Right atrium auricular region (tissue), 2 donors: ENCODE measurements around the gene SLC6A12. TPM values are rescaled to one million over a fixed set of nuclear protein-coding genes. Genes with fewer than 3 reads are reported as not detected.

ENCODE experiments used
- DNase-seq: peaks from one replicate; pipeline ENCODE4 v3.0.0-alpha.2; 2019; ENCODE audit warnings: low spot score
- H3K27ac ChIP-seq, 2 donors: fragments of 200-600 bp; sonication (generic); 1 replicate in 1 of 2; 2 replicates in 1 of 2; pipeline ENCODE4 v1.5.1; 2016 to 2019
- H3K27me3 ChIP-seq, 2 donors: fragments of 200-600 bp; sonication (generic); one replicate each; pipeline versions ENCODE4 v1.5.1 to v1.6.0; 2017 to 2019
- H3K36me3 ChIP-seq: fragments of 200-600 bp; sonication (generic); one replicate; pipeline ENCODE4 v1.5.1; 2016
- H3K4me1 ChIP-seq, 2 donors: fragments of 200-600 bp; sonication (generic); one replicate each; pipeline versions ENCODE4 v1.5.1 to v1.6.0; 2017 to 2019
- H3K4me3 ChIP-seq, 2 donors: fragments of 200-600 bp; sonication (generic); 1 replicate in 1 of 2; 2 replicates in 1 of 2; pipeline ENCODE4 v1.5.1; 2017 to 2019; ENCODE audit warnings: mild to moderate bottlenecking in 1 of 2, moderate library complexity in 1 of 2
- H3K9me3 ChIP-seq, 2 donors: fragments of 200-600 bp; sonication (generic); one replicate each; pipeline ENCODE4 v1.5.1; 2019
- CTCF ChIP-seq, 2 donors: fragments of 200-600 bp; sonication (generic); IDR thresholded peaks; one replicate each; pipeline ENCODE4 v1.5.1; 2019; ENCODE audit warnings: antibody characterized with exemption in 2 of 2
- total RNA-seq, 2 donors: library from RNA; depleted of rRNA; stranded (reverse); fragments of >200 nt; gene quantifications; one replicate each; pipeline ENCODE4 v1.1.0, GENCODE V29; 2016

SLC6A12 gene
- total RNA-seq, 2 donors from 2014 or later = 1.1 TPM; not detected in 1

GRCh38 chr12:256958-257357, 43.0 kb upstream of the SLC6A12 start:
- H3K4me1 ChIP-seq = no peaks in the 10 kb centered on the region
- no peak overlapping the region for H3K27ac ChIP-seq
- no peaks in the 10 kb centered on the region for H3K27me3 ChIP-seq
- H3K36me3 ChIP-seq = no peaks in the 10 kb centered on the region
- H3K9me3 ChIP-seq = no peaks in the 10 kb centered on the region
- no peak for DNase-seq
- no peak overlapping the region for H3K4me3 ChIP-seq
- TF ChIP-seq CTCF (IDR thresholded peaks at IDR 0.05) = no peak

GRCh38 chr12:256225-256624, 42.3 kb upstream of the SLC6A12 start:
- Histone ChIP-seq H3K36me3 (no peaks in the 10 kb centered on the region), H3K27me3 (no peaks in the 10 kb centered on the region), H3K9me3 (no peaks in the 10 kb centered on the region), H3K27ac (no peak overlapping the region), H3K4me1 (no peaks in the 10 kb centered on the region), H3K4me3 (no peak overlapping the region)
- no peak for TF ChIP-seq CTCF (IDR thresholded peaks at IDR 0.05)
- no peak for DNase-seq

GRCh38 chr12:254912-255311, 41.0 kb upstream of the SLC6A12 start:
- DNase-seq = no peak
- Histone ChIP-seq H3K4me1 (no peaks in the 10 kb centered on the region), H3K27me3 (no peaks in the 10 kb centered on the region), H3K9me3 (no peaks in the 10 kb centered on the region), H3K4me3 (no peak overlapping the region), H3K36me3 (no peaks in the 10 kb centered on the region), H3K27ac (no peak overlapping the region)
- no peak for TF ChIP-seq CTCF (IDR thresholded peaks at IDR 0.05)

GRCh38 chr12:254039-254438, 40.1 kb upstream of the SLC6A12 start:
- H3K27ac ChIP-seq = no peak overlapping the region
- no peak for TF ChIP-seq CTCF (IDR thresholded peaks at IDR 0.05)
- H3K36me3 ChIP-seq = no peaks in the 10 kb centered on the region
- H3K4me1 ChIP-seq = no peaks in the 10 kb centered on the region
- H3K4me3 ChIP-seq = no peak overlapping the region
- no peaks in the 10 kb centered on the region for H3K27me3 ChIP-seq
- DNase-seq = no peak
- no peaks in the 10 kb centered on the region for H3K9me3 ChIP-seq

GRCh38 chr12:253116-253831, 39.3 kb upstream of the SLC6A12 start:
- H3K36me3 ChIP-seq = no peaks in the 10 kb centered on the region
- no peak overlapping the region for H3K27ac ChIP-seq
- no peaks in the 10 kb centered on the region for H3K9me3 ChIP-seq
- no peaks in the 10 kb centered on the region for H3K4me1 ChIP-seq
- H3K27me3 ChIP-seq = no peaks in the 10 kb centered on the region
- no peak overlapping the region for H3K4me3 ChIP-seq
- DNase-seq = no peak
- TF ChIP-seq CTCF (IDR thresholded peaks at IDR 0.05) = no peak

- Histone ChIP-seq H3K4me1 (no peaks in the 10 kb centered on the region), H3K4me3 (no peak overlapping the region), H3K27me3 (no peaks in the 10 kb centered on the region), H3K9me3 (peaks cover 0 to 6% of the 10 kb centered on the region in 2 donors), H3K36me3 (no peaks in the 10 kb centered on the region), H3K27ac (no peak overlapping the region)
- DNase-seq = no peak
- no peak for TF ChIP-seq CTCF (IDR thresholded peaks at IDR 0.05)
These were observed 38.7 kb upstream of the SLC6A12 start for GRCh38 chr12:252636-253035.
